ENCODE data around the gene NOP14.
"Not testable (repeated sequence)": the region's sequence is repeated elsewhere in the genome, so short reads cannot be mapped to it uniquely, and the experiment has no call there.

NOP14 gene

DNA sequence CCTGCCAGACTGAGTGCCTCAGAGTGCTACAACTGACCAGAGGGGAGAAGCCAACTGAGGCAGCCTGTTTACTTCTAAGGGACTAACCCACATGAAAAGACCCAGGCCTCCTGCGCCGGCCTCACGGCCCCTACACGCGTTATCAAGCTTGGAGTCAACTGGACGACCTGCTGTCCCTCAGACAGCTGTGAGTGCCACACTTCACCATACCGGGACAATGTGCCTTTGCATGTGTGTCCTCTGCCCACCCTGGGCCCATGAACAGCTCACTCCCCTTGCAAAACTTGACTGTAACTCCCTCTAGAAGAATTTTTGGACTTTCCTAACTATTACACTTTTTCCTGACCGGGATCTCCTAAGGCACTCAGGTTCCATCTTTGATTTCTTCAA, 1.8 kb downstream of the NOP14 start:
- DNase-seq = peak; percentile 63

DNA sequence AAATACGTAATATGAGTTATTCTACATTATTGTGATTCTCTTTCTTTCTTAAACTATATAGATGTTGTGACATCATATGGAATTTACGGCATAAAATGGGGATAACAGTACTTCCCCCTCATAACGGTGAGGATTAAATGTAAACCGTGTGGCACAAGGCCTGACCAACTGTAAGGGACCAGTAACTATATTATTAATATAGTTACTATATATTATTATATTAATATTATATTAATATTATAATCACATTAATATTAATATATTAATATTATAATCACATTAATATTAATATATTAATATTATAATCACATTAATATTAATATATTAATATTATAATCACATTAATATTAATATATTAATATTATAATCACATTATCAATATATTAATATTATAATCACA, 2.8 kb downstream of the NOP14 start:
- not testable (repeated sequence) for DNase-seq

DNA sequence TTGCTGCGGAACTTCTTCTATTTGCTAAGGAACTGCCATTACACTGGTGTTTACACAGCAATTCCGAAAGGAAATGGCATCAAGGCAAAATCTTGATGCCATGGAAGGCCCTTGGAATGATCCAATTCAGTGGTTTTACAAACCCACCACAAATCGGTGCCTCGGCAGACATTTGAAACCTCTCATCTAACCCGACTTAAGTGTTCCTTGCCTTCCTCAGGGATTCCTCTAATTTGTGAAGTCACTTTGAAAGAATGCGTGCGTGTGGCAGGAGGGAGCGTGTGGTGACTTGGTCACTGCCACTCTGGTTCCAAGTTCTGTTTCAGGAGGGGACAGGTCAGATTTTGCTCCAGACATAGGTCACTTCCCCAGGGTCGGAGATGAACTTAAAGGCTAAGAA, 4.8 kb downstream of the NOP14 start:
- no peak for DNase-seq

DNA sequence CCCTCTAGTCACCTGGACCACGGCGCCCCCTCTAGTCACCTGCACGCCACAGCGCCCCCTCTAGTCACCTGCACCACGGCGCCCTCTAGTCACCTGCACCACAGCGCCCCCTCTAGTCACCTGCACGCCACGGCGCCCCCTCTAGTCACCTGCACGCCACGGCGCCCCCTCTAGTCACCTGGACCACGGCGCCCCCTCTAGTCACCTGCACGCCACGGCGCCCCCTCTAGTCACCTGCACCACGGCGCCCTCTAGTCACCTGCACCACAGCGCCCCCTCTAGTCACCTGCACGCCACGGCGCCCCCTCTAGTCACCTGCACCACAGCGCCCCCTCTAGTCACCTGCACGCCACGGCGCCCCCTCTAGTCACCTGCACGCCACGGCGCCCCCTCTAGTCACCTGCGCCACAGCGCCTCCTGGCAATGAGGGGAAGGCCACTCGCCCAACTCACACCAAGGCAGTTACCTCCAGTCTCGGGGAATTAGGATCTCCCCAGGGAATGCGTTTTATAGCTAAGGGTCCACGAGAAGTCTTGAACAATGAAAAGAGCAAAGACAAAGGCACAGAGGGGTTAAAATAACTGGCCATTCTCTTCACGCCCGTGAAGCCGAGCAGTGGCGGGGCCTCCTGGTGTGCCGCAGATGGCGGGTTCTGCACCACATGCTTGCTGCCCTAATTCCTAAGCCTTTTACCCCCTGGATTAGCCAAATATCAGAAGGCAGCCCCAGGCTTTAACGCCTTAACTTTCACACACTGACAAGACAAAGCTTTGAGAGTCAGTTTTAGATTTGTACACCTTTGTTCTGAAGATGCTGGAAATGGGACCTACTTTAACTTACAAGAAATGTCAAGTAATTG, 7.8 kb downstream of the NOP14 start:
- DNase-seq = not testable (repeated sequence)

DNA sequence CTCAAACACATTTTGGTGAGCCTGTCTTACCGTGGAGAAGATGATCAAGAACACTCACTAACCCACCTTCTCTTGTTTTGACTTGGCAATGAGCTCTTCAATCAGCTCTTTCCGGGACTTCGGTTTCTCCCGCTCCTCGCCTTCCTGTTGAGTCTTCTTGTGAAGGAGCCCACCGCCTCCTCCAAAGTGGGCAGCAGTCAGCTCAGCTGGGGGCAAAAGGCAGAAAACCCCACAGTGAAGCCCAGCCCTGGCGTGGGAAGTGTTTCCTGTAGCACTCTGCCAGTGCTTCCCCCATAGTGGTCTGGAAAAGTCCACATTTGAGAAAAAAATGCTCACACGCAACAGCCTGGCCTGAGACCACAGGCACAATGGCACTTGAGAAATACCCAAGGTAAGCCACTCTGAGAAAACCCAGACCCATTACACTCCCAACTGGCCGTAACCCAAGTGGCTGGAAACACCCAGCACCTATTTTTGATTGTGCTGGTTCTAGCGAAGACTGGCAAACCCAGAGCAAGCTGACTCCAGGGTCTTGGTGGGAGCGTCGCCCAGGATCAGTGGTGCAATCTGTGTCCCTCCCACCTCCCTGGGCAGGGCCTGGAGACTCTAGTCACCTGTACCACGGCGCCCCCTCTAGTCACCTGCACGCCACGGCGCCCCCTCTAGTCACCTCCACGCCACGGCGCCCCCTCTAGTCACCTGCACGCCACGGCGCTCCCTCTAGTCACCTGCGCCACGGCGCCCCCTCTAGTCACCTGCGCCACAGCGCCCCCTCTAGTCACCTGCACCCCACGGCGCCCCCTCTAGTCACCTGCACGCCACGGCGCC, 8.6 kb downstream of the NOP14 start:
- peak; percentile 35 for DNase-seq

DNA sequence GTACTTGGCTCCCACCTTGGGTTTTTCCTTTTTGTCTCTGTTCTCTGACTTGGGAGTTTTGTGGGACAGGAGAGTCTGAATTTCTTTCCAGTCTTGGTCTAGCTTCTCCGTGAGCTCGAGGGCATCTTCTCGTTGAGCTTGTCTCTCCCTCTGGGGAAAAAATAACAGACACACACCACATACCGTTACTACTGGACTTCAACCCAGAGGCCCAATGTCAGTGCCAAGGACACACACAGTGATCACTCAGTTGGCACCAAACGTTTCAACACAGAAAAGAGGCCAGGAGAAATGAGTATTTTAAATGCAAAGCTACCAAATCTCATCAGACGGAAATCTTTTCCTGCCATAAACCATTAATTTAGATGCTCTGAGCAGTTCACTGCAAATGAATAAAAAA, 9.7 kb downstream of the NOP14 start:
- no peak for DNase-seq

DNA sequence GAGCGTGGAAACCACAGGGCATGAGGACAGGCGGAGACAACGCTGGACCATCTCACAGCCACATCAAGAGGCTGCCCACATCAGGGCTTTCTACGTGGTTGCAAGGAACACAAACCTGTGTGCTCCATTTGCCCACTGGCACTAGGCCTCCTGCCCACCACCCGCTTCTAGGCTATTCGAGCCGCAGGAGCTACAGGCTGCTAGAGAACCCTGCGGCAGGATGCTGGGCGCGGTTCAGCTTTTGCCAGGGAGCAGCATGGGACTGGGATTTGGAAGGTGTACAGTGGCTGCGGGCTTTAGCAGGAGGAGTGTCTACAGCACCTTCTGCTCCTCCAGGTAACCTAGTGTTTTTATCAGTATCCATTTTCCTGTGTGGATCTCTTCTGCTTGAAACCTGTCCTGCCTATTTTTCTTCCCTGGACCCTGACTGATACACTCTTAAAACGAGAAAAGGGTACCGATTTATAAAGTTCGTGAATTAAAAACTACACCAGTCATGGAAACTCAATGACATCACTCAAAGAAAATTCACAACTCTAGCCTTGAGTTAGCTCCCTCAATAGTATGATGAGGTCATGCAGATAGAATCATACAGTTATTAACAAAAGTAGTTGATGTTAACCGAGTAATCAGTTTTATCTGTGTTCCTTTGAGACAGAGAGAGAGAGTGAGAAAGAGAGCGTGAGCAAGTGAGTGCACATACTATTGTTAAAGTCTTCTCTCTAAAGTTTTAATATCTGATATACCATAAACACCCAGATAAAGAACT, 12.8 kb downstream of the NOP14 start:
- no peak for DNase-seq

DNA sequence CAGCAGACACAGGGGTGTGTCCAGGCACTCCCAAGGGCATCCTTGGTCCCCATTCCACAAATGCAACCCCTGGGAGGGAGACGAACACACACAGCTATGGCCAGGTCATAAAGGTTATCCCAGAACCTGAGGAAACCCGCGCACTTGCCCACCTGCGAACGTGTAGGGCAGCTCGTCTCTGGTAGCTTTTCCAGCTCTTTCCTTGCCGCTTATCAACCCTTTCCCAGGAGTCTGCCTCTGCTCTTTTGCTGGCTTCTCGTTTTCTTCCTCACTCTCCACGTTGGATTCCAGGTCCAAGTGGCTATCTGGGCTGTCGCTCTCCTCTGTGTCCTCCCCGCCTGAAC, 13.5 kb downstream of the NOP14 start:
- no peak for DNase-seq

DNA sequence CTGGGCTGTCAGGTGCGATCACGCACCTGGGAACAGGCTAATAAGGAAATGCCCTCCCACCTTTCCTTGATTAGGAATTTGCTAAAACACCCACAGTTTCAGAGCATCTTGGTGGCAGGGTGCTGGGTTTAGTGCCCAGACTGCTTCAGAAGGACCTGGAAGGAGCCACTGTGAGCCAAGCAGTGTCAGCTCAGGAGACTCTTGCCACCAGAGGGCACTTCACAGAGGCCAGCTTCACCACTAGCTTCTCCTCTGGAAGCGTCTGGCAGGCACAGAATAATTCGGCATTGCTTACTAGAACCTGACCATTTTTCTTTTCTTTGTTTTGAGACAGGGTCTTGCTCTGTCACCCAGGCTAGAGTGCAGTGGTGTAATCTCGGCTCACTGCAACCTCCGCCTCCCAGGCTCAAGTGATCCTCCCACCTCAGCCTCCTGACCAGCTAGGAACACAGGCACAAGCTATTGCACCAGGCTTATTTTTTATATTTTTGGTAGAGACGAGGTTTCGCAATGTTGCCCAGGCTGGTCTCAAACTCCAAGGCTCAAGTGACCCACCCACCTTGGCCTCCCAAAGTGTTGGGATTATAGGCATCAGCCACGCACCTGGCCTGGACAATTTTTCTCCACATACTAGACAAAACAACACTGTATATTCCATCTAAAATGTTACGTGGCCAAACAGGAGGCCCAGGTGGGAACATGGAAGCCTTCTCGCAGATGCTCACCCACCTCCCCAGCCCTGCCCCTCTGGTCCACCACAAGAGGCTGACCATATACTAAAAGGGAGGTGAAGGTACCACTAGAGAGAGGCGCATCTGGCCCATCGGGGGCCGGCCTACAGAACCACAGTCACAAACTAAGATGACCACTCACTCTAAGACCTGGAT, 14.1 kb downstream of the NOP14 start:
- DNase-seq = peak; percentile 70

DNA sequence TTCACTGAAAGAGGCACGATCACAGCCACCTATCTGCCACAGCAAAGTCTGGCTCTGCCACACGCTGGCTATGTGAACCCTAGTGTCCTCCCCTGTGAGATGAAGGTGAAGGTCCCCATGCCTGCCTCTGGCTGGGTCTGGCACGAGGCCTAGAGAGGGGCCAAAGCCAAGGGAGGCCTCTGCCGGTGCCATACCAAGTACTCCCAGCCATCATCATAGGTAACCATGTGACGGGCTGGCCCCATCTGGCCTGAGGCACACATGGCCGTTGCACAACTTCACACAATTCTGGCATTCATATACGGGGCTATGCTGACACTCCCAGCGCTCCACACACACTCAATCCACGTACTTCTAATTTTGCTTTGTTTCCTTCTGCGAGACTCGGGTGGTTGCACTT, 15.3 kb downstream of the NOP14 start:
- no peak for DNase-seq

DNA sequence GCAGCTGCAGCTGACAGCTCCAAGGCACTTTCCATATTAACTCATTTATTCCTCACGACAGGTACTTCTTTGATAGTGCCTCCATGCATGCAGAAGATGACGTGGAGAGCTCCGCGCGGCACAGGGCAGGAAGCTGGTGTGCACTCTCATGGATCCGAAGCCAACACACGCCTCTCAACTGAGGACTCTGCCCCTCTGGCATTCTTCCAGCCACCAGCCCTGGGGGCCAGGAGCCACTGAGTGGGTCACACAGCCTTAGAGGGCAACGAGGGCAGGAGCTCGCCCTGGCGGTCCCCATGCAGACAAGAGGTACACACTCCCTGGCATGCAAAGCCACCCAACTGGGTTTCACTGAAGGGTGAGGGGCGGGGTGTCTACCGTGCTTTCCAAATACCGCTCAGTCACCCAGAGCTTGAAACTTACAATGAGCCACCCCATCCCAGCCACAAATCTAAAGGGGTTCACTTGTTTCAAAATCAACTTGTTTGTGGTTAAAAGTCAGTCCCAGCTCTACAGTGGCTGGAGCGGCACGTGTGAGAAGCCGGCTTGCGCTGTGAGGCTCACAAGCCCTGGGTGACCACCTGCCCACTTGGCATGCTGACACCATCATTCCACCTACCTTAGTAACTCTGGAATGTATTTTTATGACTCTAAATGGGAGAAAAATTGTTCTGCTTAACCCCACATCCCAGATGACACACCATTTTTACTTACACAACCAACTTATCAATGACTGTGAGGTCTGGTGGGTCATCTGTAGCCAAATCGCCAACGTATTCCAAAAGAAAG, 16.2 kb downstream of the NOP14 start:
- no peak for DNase-seq

DNA sequence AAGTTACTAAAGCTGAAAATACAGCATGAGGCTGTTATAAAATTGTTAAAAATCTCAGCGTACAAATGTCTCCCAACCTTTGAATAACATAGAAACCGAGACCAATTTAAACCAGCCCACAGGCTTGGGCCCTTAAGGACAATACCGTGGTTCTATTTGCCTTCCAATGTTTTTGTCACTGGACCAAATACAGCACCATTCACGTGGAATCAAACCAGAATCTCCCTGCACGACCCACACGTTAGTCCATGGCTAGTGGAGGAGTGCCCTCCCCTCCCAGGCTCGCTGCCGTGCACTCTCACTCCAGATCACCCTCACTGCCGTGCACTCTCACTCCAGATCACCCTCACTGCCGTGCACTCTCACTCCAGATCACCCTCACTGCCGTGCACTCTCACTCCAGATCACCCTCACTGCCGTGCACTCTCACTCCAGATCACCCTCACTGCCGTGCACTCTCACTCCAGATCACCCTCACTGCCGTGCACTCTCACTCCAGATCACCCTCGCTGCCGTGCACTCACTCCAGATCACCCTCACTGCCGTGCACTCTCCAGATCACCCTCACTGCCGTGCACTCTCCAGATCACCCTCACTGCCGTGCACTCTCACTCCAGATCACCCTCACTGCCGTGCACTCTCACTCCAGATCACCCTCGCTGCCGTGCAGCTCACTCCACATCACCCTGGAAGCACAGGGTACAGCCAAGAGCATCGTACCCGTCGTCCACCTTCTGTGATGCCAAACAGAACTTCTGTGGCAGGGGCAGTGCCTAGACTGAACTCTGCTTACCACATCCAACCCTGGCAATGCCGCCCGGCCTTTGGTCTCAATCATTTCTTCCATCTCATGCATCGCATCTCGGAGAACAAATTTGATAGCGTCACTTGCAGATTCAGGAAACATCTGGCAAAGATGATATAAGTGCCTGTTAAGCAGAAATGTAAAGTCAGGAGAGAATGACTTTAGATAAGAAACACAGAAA, 17.3 kb downstream of the NOP14 start:
- not testable (repeated sequence) for DNase-seq

DNA sequence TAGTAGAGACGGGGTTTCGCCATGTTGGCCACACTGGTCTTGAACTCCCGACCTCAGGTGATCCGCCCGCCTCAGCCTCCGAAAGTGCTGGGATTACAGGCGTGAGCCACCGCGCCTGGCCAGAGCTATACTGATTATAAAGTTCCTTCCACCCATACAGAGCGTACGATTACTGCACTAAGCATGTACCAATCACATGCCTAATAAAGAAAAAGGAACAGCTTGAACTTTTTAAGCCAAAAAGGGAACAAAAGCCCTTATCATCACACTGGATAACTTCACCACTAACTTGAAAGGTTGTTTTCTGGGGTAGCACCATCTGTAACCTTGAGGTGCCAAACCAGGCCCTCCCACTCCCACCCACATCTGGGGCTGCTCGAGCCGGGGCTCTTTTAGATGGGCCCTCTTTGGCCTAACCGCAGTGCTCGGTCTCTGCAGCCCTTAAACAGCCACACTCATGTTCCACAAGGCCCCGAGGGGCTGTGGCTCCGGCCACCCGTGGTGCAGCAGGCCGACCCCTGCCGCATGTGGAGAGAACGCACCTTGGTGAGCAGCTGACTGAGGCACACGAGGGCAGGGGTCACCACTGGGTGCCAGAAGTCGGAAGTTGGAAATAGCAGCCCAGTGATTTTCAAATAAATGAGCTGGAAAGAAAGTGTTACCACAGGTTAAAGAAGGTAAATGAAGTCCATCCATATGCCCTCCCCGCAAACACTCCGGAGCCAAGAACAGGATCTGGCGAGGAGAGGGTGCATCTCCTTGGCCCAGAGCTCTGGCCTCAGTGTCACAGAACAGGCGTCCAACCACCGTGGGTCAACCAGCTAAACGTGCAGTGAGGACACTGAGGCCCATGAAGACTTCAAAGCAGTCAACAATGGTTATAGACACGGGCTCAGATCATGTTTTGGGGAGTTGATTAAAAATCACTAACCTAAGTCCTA, 18.4 kb downstream of the NOP14 start:
- DNase-seq = no peak

DNA sequence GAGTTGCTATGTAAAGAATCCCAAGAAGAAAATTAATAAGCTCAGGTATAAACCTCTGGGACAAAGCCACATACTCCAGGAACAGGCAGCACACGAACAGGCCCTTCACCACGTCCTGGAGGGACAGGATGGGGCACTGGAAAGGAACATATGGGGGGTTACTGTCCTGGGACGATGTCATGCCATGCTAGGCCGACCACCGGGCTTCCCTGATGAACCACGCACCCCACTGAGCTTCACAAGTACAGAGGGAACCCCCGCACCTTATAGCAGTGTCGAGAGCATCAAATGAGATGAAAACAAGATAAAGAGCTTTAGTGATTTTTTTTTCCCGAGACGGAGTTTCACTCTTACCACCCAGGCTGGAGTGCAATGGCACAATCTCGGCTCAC, 19.1 kb downstream of the NOP14 start:
- no peak for DNase-seq

DNA sequence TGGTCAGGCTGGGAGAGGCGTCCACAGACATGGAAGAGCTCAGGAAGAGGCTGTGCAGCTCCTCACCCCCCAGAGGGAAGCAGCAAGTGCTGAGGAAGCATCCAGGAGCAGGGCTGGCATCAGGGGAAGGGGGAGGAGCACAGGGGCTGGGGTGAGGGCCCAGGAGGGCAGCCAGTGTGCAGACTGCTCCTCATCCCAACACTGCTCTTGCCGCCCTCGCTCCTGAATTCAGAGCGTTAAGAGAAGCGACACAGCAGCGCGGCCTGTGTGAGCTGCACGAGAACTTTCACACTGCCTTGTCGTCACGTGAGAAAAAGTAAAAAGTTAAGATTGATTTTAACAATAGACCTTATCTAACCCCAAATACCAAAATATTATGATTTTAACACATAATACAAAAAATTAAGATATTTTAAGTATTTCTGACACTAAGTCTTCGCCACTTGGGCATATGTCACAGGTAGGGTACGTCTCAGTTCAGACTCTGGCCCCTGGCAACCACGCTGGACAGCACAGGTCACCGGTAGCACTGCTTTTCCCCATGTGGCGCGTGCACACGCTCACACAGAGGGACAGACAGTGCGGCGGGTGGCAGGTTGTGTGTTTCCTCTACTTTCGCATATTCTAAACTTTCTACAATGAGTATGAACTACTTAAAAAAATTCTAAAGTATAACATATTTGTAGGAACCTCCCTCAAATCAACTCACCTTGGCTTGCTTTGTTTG, 19.7 kb downstream of the NOP14 start:
- DNase-seq = no peak

DNA sequence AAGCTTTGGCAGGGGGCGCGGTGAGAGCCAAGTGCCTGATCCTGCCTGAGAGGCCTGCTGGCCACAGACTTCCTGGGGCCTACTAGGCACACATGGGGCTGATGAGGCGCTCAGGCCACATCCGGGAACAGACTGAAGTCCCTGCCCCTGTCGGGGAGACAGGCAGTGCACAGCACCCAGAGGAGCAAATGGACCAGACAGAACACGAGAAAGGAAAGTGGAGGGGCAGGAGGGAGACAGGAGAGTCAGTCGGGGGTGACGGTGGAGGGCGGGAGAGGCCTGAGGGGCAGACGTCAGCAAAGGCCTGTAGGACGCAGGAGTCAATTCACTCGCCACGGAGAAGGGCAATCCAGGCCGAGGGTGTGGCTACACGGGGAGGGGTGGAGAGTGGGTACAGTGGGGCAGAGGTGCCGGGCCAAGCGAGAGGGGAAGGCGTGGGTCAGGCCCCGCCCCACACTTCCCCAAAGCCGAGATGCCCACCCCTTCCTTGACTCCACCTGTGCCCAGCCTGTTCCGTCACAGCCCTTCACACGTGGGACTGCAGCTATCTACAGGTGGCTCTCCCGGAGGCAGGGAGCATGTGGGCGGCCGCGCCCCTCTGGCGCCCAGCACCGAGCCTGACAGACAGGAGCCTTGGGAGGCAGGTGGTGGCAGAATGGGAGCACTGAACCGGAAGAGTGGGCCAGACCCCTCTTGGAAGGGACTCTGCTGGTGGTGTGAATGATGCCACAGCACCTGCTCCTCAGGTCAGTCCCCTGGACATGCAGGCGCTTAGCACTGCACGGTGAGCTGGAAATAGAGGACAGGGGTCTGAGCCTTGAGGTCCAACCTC, 20.5 kb downstream of the NOP14 start:
- no peak for DNase-seq

DNA sequence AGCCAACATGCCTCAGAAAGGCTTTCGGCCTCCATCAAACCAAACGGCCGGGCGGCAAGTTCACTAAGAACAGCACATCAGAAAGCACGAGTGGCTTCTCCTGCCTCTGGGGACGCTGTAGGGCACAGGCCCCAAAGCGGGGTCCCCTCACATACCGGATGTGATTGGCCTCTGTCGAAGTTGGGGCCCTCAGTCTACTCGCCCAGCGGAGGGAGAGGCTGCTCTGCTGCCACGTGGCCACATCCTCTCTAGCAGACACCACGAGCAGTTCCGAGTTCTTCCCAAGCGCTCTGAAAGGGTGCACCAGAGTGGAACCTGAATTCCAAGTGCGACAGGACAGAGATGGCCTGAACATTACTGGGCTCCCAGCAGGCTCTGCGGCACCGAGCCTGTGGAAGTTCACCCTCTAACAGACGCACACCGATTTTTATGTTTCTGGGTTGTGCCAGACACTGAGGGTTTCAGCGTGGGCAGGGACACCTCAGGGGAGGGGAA, 21.1 kb downstream of the NOP14 start:
- DNase-seq = no peak
